HG02870 (cell line): ENCODE data around the gene TCF12.
"Not testable (repeated sequence)": the region's sequence is repeated elsewhere in the genome, so short reads cannot be mapped to it uniquely, and the experiment has no call there.

Experiments used
- ATAC-seq: cut with Tn5 transposase; IDR thresholded peaks from one replicate; pipeline ENCODE4 v1.9.1; 2021; ENCODE audit warnings: mild to moderate bottlenecking, moderate library complexity; ENCODE audit not compliant: unreplicated experiment

TCF12 gene

GRCh38 chr15:57158997-57159668 lies 240.7 kb downstream of the TCF12 start:
- ATAC-seq: no peak

- no peak for ATAC-seq
Observed at GRCh38 chr15:57159767-57160166, 241.3 kb downstream of the TCF12 start.

GRCh38 chr15:57160823-57161560 lies 242.5 kb downstream of the TCF12 start:
- ATAC-seq: no peak

GRCh38 chr15:57164251-57164650 lies 245.8 kb downstream of the TCF12 start:
- ATAC-seq: not testable (repeated sequence)

GRCh38 chr15:57165992-57166391 lies 247.5 kb downstream of the TCF12 start:
- no peak for ATAC-seq

GRCh38 chr15:57167821-57168395 lies 249.5 kb downstream of the TCF12 start:
- no peak for ATAC-seq

GRCh38 chr15:57169643-57170042 lies 251.2 kb downstream of the TCF12 start:
- no peak for ATAC-seq

- no peak for ATAC-seq
Observed at GRCh38 chr15:57171426-57171825, 253.0 kb downstream of the TCF12 start.

- no peak for ATAC-seq
Observed at GRCh38 chr15:57172925-57173324, 254.5 kb downstream of the TCF12 start.

- ATAC-seq: no peak
Observed at GRCh38 chr15:57183041-57183440, 264.6 kb downstream of the TCF12 start.

- ATAC-seq: no peak
Observed at GRCh38 chr15:57183614-57184344, 265.3 kb downstream of the TCF12 start.

- ATAC-seq: no peak
Observed at GRCh38 chr15:57184502-57184901, 266.1 kb downstream of the TCF12 start.

- ATAC-seq: no peak
Observed at GRCh38 chr15:57185507-57186074, 267.1 kb downstream of the TCF12 start.

GRCh38 chr15:57189466-57189865 lies 271.0 kb downstream of the TCF12 start:
- no peak for ATAC-seq

- no peak for ATAC-seq
Observed at GRCh38 chr15:57190208-57190607, 271.8 kb downstream of the TCF12 start.

- ATAC-seq: no peak
Observed at GRCh38 chr15:57193161-57193560, 274.7 kb downstream of the TCF12 start.

GRCh38 chr15:57195326-57195725 lies 276.9 kb downstream of the TCF12 start:
- ATAC-seq: no peak

GRCh38 chr15:57196865-57197264 lies 278.4 kb downstream of the TCF12 start:
- ATAC-seq: no peak

GRCh38 chr15:57198131-57198530 lies 279.7 kb downstream of the TCF12 start:
- no peak for ATAC-seq

- no peak for ATAC-seq
Observed at GRCh38 chr15:57198654-57199291, 280.3 kb downstream of the TCF12 start.

- no peak for ATAC-seq
Observed at GRCh38 chr15:57201578-57201977, 283.1 kb downstream of the TCF12 start.
